Liver (tissue), 9 donors: ENCODE results near the gene ST7. TPM values are rescaled to one million over a fixed set of nuclear protein-coding genes. Genes with fewer than 3 reads are reported as not detected.

Experiments used
- DNase-seq: peaks from one replicate; pipeline ENCODE4 v3.0.0-alpha.2; 2017; ENCODE audit warnings: low spot score
- H3K27ac ChIP-seq, 2 donors: one replicate each; pipeline ENCODE4 v1.7.0; 2013; ENCODE audit warnings: inconsistent platforms in 2 of 2, low read length in 2 of 2, control low read depth in 1 of 2, low read depth in 1 of 2, mild to moderate bottlenecking in 1 of 2
- H3K27me3 ChIP-seq, 4 donors: one replicate each; pipeline versions ENCODE4 v1.6.1 to v1.7.0; 2013; ENCODE audit warnings: low read length in 3 of 4, inconsistent platforms in 1 of 4, mild to moderate bottlenecking in 1 of 4, moderate library complexity in 1 of 4; ENCODE audit not compliant: control insufficient read depth in 4 of 4, insufficient read depth in 4 of 4
- H3K36me3 ChIP-seq, 4 donors: one replicate each; pipeline versions ENCODE4 v1.6.1 to v1.7.0; 2013; ENCODE audit warnings: low read length in 3 of 4, mild to moderate bottlenecking in 3 of 4, low read depth in 1 of 4, moderate library complexity in 1 of 4; ENCODE audit not compliant: control insufficient read depth in 4 of 4, insufficient read depth in 3 of 4
- H3K4me1 ChIP-seq, 4 donors: one replicate each; pipeline versions ENCODE4 v1.6.1 to v1.7.0; 2013; ENCODE audit warnings: low read length in 3 of 4, mild to moderate bottlenecking in 3 of 4, moderate library complexity in 1 of 4; ENCODE audit not compliant: control insufficient read depth in 4 of 4, insufficient read depth in 4 of 4
- H3K4me3 ChIP-seq, 3 donors: one replicate each; pipeline versions ENCODE4 v1.6.1 to v1.7.0; 2013; ENCODE audit warnings: low read length in 3 of 3, control low read depth in 1 of 3, low read depth in 1 of 3, mild to moderate bottlenecking in 1 of 3
- H3K9ac ChIP-seq, 2 donors: one replicate each; pipeline ENCODE4 v1.7.0; 2013; ENCODE audit warnings: low read length in 2 of 2, mild to moderate bottlenecking in 2 of 2, moderate library complexity in 2 of 2, control low read depth in 1 of 2, low read depth in 1 of 2
- H3K9me3 ChIP-seq, 4 donors: one replicate each; pipeline versions ENCODE4 v1.6.1 to v1.7.0; 2013; ENCODE audit warnings: low read length in 3 of 4; ENCODE audit not compliant: control insufficient read depth in 4 of 4
- ATF3 ChIP-seq: IDR thresholded peaks from 2 replicates; pipeline ENCODE4 v1.6.1; 2016; ENCODE audit warnings: antibody characterized with exemption
- CTCF ChIP-seq: fragments of 150-350 bp; IDR thresholded peaks from 2 replicates; pipeline ENCODE4 v1.5.1; 2017; ENCODE audit warnings: improper control_type of control experiment, low read depth, low read length; ENCODE audit not compliant: missing input control
- EGR1 ChIP-seq, 2 donors: IDR thresholded peaks; 2 replicates each; pipeline ENCODE4 v1.6.1; 2016 to 2018; ENCODE audit warnings: antibody characterized with exemption in 2 of 2, low read depth in 2 of 2
- FOXA2 ChIP-seq: IDR thresholded peaks from 2 replicates; pipeline ENCODE4 v1.6.1; 2016; ENCODE audit warnings: antibody characterized with exemption
- GABPA ChIP-seq, 2 donors: IDR thresholded peaks in 1 of 2; conservative IDR thresholded peaks in 1 of 2; 2 replicates each; pipeline ENCODE4 v1.6.1; 2016; ENCODE audit warnings: antibody characterized with exemption in 2 of 2, mild to moderate bottlenecking in 1 of 2, moderate library complexity in 1 of 2
- HNF4A ChIP-seq, 2 donors: conservative IDR thresholded peaks; 2 replicates each; pipeline ENCODE4 v1.6.1; 2016; ENCODE audit warnings: antibody characterized with exemption in 2 of 2, mild to moderate bottlenecking in 2 of 2
- HNF4G ChIP-seq: IDR thresholded peaks from 2 replicates; pipeline ENCODE4 v1.6.1; 2016; ENCODE audit warnings: antibody characterized with exemption
- JUND ChIP-seq, 2 donors: IDR thresholded peaks; 2 replicates each; pipeline ENCODE4 v1.6.1; 2016; ENCODE audit warnings: antibody characterized with exemption in 2 of 2
- MAX ChIP-seq: IDR thresholded peaks from 2 replicates; pipeline ENCODE4 v1.6.1; 2016; ENCODE audit warnings: antibody characterized with exemption
- NR2F2 ChIP-seq: IDR thresholded peaks from 2 replicates; pipeline ENCODE4 v1.6.1; 2016; ENCODE audit warnings: antibody characterized with exemption
- RAD21 ChIP-seq, 2 donors: IDR thresholded peaks; 2 replicates each; pipeline ENCODE4 v1.6.1; 2016; ENCODE audit warnings: antibody characterized with exemption in 2 of 2, mild to moderate bottlenecking in 2 of 2
- REST ChIP-seq: IDR thresholded peaks from 2 replicates; pipeline ENCODE4 v1.6.1; 2016; ENCODE audit warnings: antibody characterized with exemption, mild to moderate bottlenecking
- RXRA ChIP-seq, 2 donors: IDR thresholded peaks; 2 replicates each; pipeline ENCODE4 v1.6.1; 2017 to 2018; ENCODE audit warnings: antibody characterized with exemption in 2 of 2, mild to moderate bottlenecking in 1 of 2
- SP1 ChIP-seq: IDR thresholded peaks from 2 replicates; pipeline ENCODE4 v1.6.1; 2018; ENCODE audit warnings: antibody characterized with exemption, mild to moderate bottlenecking
- TAF1 ChIP-seq: conservative IDR thresholded peaks from 2 replicates; pipeline ENCODE4 v1.6.1; 2016; ENCODE audit warnings: antibody characterized with exemption, mild to moderate bottlenecking
- YY1 ChIP-seq: IDR thresholded peaks from 2 replicates; pipeline ENCODE4 v1.6.1; 2016; ENCODE audit warnings: antibody characterized with exemption, mild to moderate bottlenecking
- ZBTB33 ChIP-seq: IDR thresholded peaks from 2 replicates; pipeline ENCODE4 v1.6.1; 2016; ENCODE audit warnings: antibody characterized with exemption
- WGBS: extraction: QIAGEN DNeasy Blood & Tissue Kit; methylation state at CpG from one replicate; pipeline ENCODE4 v1.1.7; 2013; 5-methylcytosine and 5-hydroxymethylcytosine counted together
- polyA plus RNA-seq, 2 donors: library from polyadenylated mRNA; stranded (reverse) in 1 of 2; unstranded in 1 of 2; fragments of 200-250 nt in 1 of 2; fragments of >200 nt in 1 of 2; fragmentation: Nextera tagmentation in 1 of 2; extraction: Ambion mirVana in 1 of 2; gene quantifications; one replicate each; pipeline versions ENCODE4 v1.2.1 to v1.2.3, GENCODE V29; 2013 to 2015
- total RNA-seq, 2 donors: library from RNA; depleted of rRNA; stranded (reverse); fragments of >200 nt; gene quantifications; one replicate each; pipeline ENCODE4 v1.2.3, GENCODE V29; 2014
- donor health status: healthy.
- donor health status: healthy.
- donor health status: healthy.
- donor health status: healthy.
- donor health status: healthy.

The ST7 gene
- total and polyA plus RNA-seq, 4 donors: 13.5 to 30.7 (median 22.6) TPM

- Histone ChIP-seq H3K27ac (no peak overlapping the region), H3K36me3 (no peaks in the 10 kb centered on the region), H3K27me3 (no peaks in the 10 kb centered on the region), H3K9me3 (no peaks in the 10 kb centered on the region), H3K4me3 (no peak overlapping the region), H3K9ac (no peak overlapping the region), H3K4me1 (peaks cover 0 to 3% (median 0%) of the 10 kb centered on the region in 4 donors)
- TF ChIP-seq ATF3 (no peak), ZBTB33 (no peak), SP1 (no peak), EGR1 (IDR thresholded peaks at IDR 0.05; ENCODE audit: low read depth in 2 of 2) (no peak), REST (no peak), YY1 (no peak), MAX (no peak), FOXA2 (no peak), RXRA (IDR thresholded peaks at IDR 0.05) (no peak), HNF4G (no peak), CTCF (no peak), RAD21 (IDR thresholded peaks at IDR 0.05) (no peak), HNF4A (conservative IDR thresholded peaks at IDR 0.05) (no peak), GABPA (IDR thresholded peaks at IDR 0.05 in 1 of 2, conservative IDR thresholded peaks at IDR 0.05 in 1 of 2) (no peak)
- no peak for DNase-seq
- 91% methylated on average over 6 of the region's 6 CpGs for WGBS
Observed at GRCh38 chr7:116994611-116995010, 41.3 kb downstream of the ST7 start.

- no peak for TF ChIP-seq ZBTB33
- TF ChIP-seq HNF4G: no peak
- no peak for TF ChIP-seq RXRA (IDR thresholded peaks at IDR 0.05)
- no peak for TF ChIP-seq MAX
- TF ChIP-seq ATF3: no peak
- TF ChIP-seq TAF1: no peak
- TF ChIP-seq NR2F2: no peak
- TF ChIP-seq JUND (IDR thresholded peaks at IDR 0.05): no peak
- TF ChIP-seq FOXA2: no peak
- TF ChIP-seq SP1: no peak
- TF ChIP-seq EGR1 (IDR thresholded peaks at IDR 0.05; ENCODE audit: low read depth in 2 of 2): no peak
- H3K9ac ChIP-seq: no peak overlapping the region
- WGBS: 98% methylated on average over 27 of the region's 27 CpGs
- no peaks in the 10 kb centered on the region for H3K27me3 ChIP-seq
- H3K27ac ChIP-seq: no peak overlapping the region
- H3K4me1 ChIP-seq: peaks cover 0 to 2% (median 0%) of the 10 kb centered on the region in 4 donors
- no peaks in the 10 kb centered on the region for H3K9me3 ChIP-seq
- DNase-seq: no peak
- no peak overlapping the region for H3K4me3 ChIP-seq
- H3K36me3 ChIP-seq: no peaks in the 10 kb centered on the region
Observed at GRCh38 chr7:116997972-116998371, 44.7 kb downstream of the ST7 start.
